Measurements from ENCODE around the gene DDX31.

DNA sequence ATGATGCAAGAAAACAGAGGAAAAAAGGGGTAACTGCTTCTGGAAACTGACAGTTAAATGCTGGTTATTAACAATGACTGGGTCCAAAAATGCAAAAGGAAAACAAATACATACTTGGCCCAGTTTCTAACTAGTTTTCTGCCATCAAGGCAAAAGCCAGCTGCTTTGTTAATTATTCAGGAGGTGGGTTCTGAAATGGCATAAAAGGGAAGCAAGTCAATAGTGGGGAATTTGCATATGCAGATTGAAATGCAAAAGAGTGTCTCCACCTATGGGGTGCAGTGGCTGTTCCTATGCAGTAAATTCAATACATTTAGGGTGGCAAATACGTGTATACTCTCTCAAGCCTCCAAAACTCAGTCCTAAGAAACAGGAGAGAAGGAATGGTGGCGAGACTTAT lies 54.0 kb downstream of the DDX31 start:
- TF ChIP-seq ZNF281 (CRISPR knock-in tag; IDR thresholded peaks at IDR 0.05) = no peak
- no peak for TF ChIP-seq ESRRA (CRISPR knock-in tag; IDR thresholded peaks at IDR 0.05; ENCODE audit: borderline replicate concordance)
- no peak for TF ChIP-seq SOX15 (CRISPR knock-in tag; IDR thresholded peaks at IDR 0.05)
- TF ChIP-seq, protein P1, sequence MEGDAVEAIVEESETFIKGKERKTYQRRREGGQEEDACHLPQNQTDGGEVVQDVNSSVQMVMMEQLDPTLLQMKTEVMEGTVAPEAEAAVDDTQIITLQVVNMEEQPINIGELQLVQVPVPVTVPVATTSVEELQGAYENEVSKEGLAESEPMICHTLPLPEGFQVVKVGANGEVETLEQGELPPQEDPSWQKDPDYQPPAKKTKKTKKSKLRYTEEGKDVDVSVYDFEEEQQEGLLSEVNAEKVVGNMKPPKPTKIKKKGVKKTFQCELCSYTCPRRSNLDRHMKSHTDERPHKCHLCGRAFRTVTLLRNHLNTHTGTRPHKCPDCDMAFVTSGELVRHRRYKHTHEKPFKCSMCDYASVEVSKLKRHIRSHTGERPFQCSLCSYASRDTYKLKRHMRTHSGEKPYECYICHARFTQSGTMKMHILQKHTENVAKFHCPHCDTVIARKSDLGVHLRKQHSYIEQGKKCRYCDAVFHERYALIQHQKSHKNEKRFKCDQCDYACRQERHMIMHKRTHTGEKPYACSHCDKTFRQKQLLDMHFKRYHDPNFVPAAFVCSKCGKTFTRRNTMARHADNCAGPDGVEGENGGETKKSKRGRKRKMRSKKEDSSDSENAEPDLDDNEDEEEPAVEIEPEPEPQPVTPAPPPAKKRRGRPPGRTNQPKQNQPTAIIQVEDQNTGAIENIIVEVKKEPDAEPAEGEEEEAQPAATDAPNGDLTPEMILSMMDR (IDR thresholded peaks at IDR 0.05) = no peak
- TF ChIP-seq NR1H2 (CRISPR knock-in tag; IDR thresholded peaks at IDR 0.05) = no peak
- TF ChIP-seq MLX (CRISPR knock-in tag; IDR thresholded peaks at IDR 0.05) = no peak
- TF ChIP-seq, protein P2, sequence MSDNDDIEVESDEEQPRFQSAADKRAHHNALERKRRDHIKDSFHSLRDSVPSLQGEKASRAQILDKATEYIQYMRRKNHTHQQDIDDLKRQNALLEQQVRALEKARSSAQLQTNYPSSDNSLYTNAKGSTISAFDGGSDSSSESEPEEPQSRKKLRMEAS (CRISPR knock-in tag; IDR thresholded peaks at IDR 0.05) = no peak
- no peak for TF ChIP-seq ZNF423 (CRISPR knock-in tag; IDR thresholded peaks at IDR 0.05)
- no peak for TF ChIP-seq IRF2 (CRISPR knock-in tag; IDR thresholded peaks at IDR 0.05; ENCODE audit: borderline replicate concordance, low read depth)

All from WTC11 (cell line).